ENCODE data around the gene TSPAN14. TPM values are rescaled to one million over a fixed set of nuclear protein-coding genes. Genes with fewer than 3 reads are reported as not detected.
A peak's percentile ranks its signal among the peaks of the same experiment; 100 is the strongest.

TSPAN14 gene
- total and polyA plus RNA-seq, 2 of the 13 experiments (the other 11 are each of a cell fraction or from before 2014, with no cell fraction given): 24.1 to 80.6 TPM

- TF ChIP-seq ZMAT5 (CRISPR knock-in tag; IDR thresholded peaks at IDR 0.05; ENCODE audit: borderline replicate concordance, low read depth) (no peak), MBD4 (IDR thresholded peaks at IDR 0.05; ENCODE audit: borderline replicate concordance, low read length) (no peak), ZNF687 (CRISPR knock-in tag; IDR thresholded peaks at IDR 0.05) (peak; percentile 89), NRL (CRISPR knock-in tag; IDR thresholded peaks at IDR 0.05; ENCODE audit: borderline replicate concordance) (no peak), ZNF556 (CRISPR knock-in tag; IDR thresholded peaks at IDR 0.05; ENCODE audit: borderline replicate concordance) (no peak), ZNF503 (CRISPR knock-in tag; IDR thresholded peaks at IDR 0.05) (no peak), ZNF737 (CRISPR knock-in tag; IDR thresholded peaks at IDR 0.05; ENCODE audit: borderline replicate concordance) (no peak), ZBTB26 (CRISPR knock-in tag; IDR thresholded peaks at IDR 0.05; ENCODE audit: borderline replicate concordance) (no peak), DPF2 (CRISPR knock-in tag; IDR thresholded peaks at IDR 0.05; ENCODE audit: borderline replicate concordance, low read depth) (no peak), SCMH1 (CRISPR knock-in tag; IDR thresholded peaks at IDR 0.05; ENCODE audit: borderline replicate concordance) (no peak), HOXA3 (CRISPR knock-in tag; IDR thresholded peaks at IDR 0.05) (peak; percentile 56), PCBP2 (optimal IDR thresholded peaks at IDR 0.05; ENCODE audit: low read depth, low read length, poor library complexity, severe bottlenecking) (no peak), PRDM4 (CRISPR knock-in tag; IDR thresholded peaks at IDR 0.05; ENCODE audit: borderline replicate concordance) (no peak), ONECUT2 (CRISPR knock-in tag; IDR thresholded peaks at IDR 0.05) (no peak), SAFB2 (CRISPR knock-in tag; IDR thresholded peaks at IDR 0.05; ENCODE audit: borderline replicate concordance, low read depth) (no peak), MTA1 (CRISPR knock-in tag; IDR thresholded peaks at IDR 0.05; ENCODE audit: borderline replicate concordance) (no peak), ZMYM4 (CRISPR knock-in tag; IDR thresholded peaks at IDR 0.05) (peak; percentile 53; the same call in 1 of the 2 replicates)
Measured at GRCh38 chr10:80411267-80411668, 42.8 kb upstream of the TSPAN14 start (continued).
